ENCODE results near the gene GET4. TPM values are rescaled to one million over a fixed set of nuclear protein-coding genes. Genes with fewer than 3 reads are reported as not detected.
"Not testable (repeated sequence)": the region's sequence is repeated elsewhere in the genome, so short reads cannot be mapped to it uniquely, and the experiment has no call there.

GET4 gene
- total RNA-seq, 1 donor from 2014 or later: 58.2 TPM

- no peak for DNase-seq (ENCODE audit: low spot score, unreplicated experiment)
- H3K4me1 Mint-ChIP-seq (ENCODE audit: low read depth): no peaks in the 10 kb centered on the region
- no peak overlapping the region for H3K27ac Mint-ChIP-seq
- peaks cover 16% of the 10 kb centered on the region for H3K9me3 Mint-ChIP-seq (ENCODE audit: low read depth)
- H3K36me3 Mint-ChIP-seq (ENCODE audit: insufficient read depth): peaks cover 3% of the 10 kb centered on the region
- peaks cover 22% of the 10 kb centered on the region for H3K27me3 Mint-ChIP-seq
- TF ChIP-seq, protein P1, sequence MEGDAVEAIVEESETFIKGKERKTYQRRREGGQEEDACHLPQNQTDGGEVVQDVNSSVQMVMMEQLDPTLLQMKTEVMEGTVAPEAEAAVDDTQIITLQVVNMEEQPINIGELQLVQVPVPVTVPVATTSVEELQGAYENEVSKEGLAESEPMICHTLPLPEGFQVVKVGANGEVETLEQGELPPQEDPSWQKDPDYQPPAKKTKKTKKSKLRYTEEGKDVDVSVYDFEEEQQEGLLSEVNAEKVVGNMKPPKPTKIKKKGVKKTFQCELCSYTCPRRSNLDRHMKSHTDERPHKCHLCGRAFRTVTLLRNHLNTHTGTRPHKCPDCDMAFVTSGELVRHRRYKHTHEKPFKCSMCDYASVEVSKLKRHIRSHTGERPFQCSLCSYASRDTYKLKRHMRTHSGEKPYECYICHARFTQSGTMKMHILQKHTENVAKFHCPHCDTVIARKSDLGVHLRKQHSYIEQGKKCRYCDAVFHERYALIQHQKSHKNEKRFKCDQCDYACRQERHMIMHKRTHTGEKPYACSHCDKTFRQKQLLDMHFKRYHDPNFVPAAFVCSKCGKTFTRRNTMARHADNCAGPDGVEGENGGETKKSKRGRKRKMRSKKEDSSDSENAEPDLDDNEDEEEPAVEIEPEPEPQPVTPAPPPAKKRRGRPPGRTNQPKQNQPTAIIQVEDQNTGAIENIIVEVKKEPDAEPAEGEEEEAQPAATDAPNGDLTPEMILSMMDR (IDR thresholded peaks at IDR 0.05; ENCODE audit: unreplicated experiment): no peak
- no peak overlapping the region for H3K4me3 Mint-ChIP-seq (ENCODE audit: low read depth)
Observed at GRCh38 chr7:938546-939185, 62.3 kb downstream of the GET4 start.

DNA sequence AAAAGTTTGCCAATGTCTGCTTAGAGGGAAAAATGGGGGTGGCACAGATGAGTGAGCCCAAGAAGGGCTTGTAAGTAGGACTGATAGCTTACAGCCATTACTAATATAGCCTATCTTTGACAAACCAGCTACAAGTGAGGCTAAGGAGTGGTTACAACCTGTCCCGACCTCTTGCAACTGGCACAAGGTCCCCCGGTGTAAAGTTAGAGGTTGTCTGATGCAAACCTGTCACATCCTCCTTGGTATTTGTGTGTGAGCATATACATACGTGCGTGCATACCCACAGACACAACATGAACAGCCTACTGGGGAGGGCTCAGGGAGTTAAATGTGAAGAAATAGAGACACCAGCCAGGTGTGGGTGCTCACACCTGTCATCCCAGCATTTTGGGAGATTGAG is 63.5 kb downstream of the GET4 start:
- Mint-ChIP-seq H3K36me3 (ENCODE audit: insufficient read depth) (peaks cover 3% of the 10 kb centered on the region), H3K9me3 (ENCODE audit: low read depth) (peaks cover 16% of the 10 kb centered on the region), H3K27me3 (peaks cover 22% of the 10 kb centered on the region), H3K4me3 (ENCODE audit: low read depth) (no peak overlapping the region), H3K27ac (no peak overlapping the region), H3K4me1 (ENCODE audit: low read depth) (no peaks in the 10 kb centered on the region)
- TF ChIP-seq, protein P1 (IDR thresholded peaks at IDR 0.05; ENCODE audit: unreplicated experiment): no peak
- no peak for DNase-seq (ENCODE audit: low spot score, unreplicated experiment)

DNA sequence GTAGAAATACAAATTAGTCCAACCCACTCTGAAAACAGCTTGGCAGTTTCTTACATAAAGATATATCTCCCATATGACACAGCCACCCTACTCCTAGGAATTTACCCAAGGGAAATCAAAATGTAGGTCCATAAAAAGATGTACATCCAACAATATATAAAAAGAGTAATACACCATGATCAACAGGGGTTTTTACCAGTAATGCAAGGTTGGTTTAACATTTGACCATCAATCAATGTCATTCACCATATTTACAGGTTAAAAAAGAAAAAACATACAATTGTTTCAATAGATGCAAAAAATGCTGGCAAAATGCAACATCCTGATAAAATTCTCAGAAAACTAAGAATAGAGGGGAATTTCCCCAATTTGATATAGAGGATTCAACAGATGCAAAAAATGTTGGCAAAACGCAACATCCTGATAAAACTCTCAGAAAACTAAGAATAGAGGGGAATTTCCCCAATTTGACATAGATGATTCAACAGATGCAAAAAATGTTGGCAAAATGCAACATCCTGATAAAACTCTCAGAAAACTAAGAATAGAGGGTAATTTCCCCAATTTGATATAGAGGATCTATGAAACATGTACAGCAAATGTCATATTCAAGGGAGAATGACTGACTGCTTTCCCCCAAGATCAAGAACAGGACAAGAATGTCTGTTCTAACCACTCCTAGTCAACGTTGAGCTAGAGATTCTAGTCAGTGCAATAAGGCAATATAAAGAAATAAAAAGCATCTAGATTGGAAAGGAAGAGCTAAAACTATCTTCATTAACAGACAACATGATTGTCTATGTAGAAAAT is 64.5 kb downstream of the GET4 start:
- H3K9me3 Mint-ChIP-seq (ENCODE audit: low read depth): peaks cover 16% of the 10 kb centered on the region
- H3K4me1 Mint-ChIP-seq (ENCODE audit: low read depth): no peaks in the 10 kb centered on the region
- TF ChIP-seq, protein P1 (IDR thresholded peaks at IDR 0.05; ENCODE audit: unreplicated experiment): no peak
- H3K27me3 Mint-ChIP-seq: peaks cover 22% of the 10 kb centered on the region
- no peak overlapping the region for H3K27ac Mint-ChIP-seq
- H3K36me3 Mint-ChIP-seq (ENCODE audit: insufficient read depth): peaks cover 3% of the 10 kb centered on the region
- H3K4me3 Mint-ChIP-seq (ENCODE audit: low read depth): no peak overlapping the region
- no peak for DNase-seq (ENCODE audit: low spot score, unreplicated experiment)

GRCh38 chr7:943793-944192 is 67.4 kb downstream of the GET4 start:
- H3K9me3 Mint-ChIP-seq (ENCODE audit: low read depth): peaks cover 16% of the 10 kb centered on the region
- not testable (repeated sequence) for H3K4me3 Mint-ChIP-seq (ENCODE audit: low read depth); DNase-seq (ENCODE audit: low spot score, unreplicated experiment); H3K4me1 Mint-ChIP-seq (ENCODE audit: low read depth); H3K36me3 Mint-ChIP-seq (ENCODE audit: insufficient read depth); H3K27ac Mint-ChIP-seq
- peaks cover 22% of the 10 kb centered on the region for H3K27me3 Mint-ChIP-seq

DNA sequence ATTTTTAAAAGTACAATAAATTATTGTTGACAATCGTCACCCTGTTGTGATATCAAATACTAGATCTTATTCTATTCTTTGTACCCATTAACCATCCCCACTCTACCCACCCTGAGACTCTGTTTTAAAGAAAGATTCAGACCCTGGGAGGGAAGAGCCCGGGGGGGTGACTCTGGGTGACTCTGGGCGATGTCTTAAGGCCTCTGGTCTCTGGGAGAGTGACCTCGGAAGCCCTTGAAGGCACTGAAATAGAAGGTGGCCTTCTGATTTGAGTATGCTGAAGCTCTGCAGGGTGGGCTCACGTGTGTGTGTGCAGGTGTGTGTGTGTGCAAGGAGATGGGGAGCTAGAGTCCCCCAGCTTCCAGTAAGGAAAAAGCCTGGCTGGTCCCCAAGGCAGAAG is 68.4 kb downstream of the GET4 start:
- TF ChIP-seq, protein P1 (IDR thresholded peaks at IDR 0.05; ENCODE audit: unreplicated experiment): no peak
- Mint-ChIP-seq H3K36me3 (ENCODE audit: insufficient read depth) (peaks cover 3% of the 10 kb centered on the region), H3K27me3 (peaks cover 22% of the 10 kb centered on the region), H3K9me3 (ENCODE audit: low read depth) (peaks cover 16% of the 10 kb centered on the region), H3K27ac (no peak overlapping the region), H3K4me3 (ENCODE audit: low read depth) (no peak overlapping the region), H3K4me1 (ENCODE audit: low read depth) (no peaks in the 10 kb centered on the region)
- no peak for DNase-seq (ENCODE audit: low spot score, unreplicated experiment)
